GM12891 (cell line): ENCODE data around the gene SLC30A3.

Experiments
- POLR2A ChIP-seq: IDR thresholded peaks from 2 replicates; pipeline ENCODE4 v1.6.1; 2011; ENCODE audit warnings: low read depth, low read length, control low read depth
- POLR2AphosphoS5 ChIP-seq: IDR thresholded peaks from 2 replicates; pipeline ENCODE4 v1.6.1; 2011; ENCODE audit warnings: low read depth, low read length, control low read depth
- TAF1 ChIP-seq: IDR thresholded peaks from 2 replicates; pipeline ENCODE4 v1.6.1; 2011; ENCODE audit warnings: low read depth, low read length, control low read depth

GRCh38 chr2:27225526-27225925, 37.3 kb downstream of the SLC30A3 start:
- no peak for TF ChIP-seq POLR2A
- TF ChIP-seq TAF1 = no peak
- TF ChIP-seq POLR2AphosphoS5 = no peak
